T-helper 2 cell treated with Interferon-gamma antibody and Interleukin-4, amounts not matched to agents 5 μg/mL and 100 μg/mL, for 36 hours (primary cell): ENCODE data around the gene SLC41A3.
"Not testable (repeated sequence)": the region's sequence is repeated elsewhere in the genome, so short reads cannot be mapped to it uniquely, and the experiment has no call there.

Experiments
- DNase-seq: peaks from one replicate; pipeline ENCODE4 v3.0.0; 2021; ENCODE audit warnings: low spot score
- H3K27ac Mint-ChIP-seq: one replicate; pipeline ENCODE4 v1.8.0; 2021; ENCODE audit warnings: mild to moderate bottlenecking, mixed read lengths
- H3K27me3 Mint-ChIP-seq: one replicate; pipeline ENCODE4 v1.8.0; 2021; ENCODE audit warnings: low read depth, mixed read lengths
- H3K36me3 Mint-ChIP-seq: one replicate; pipeline ENCODE4 v1.8.0; 2021; ENCODE audit warnings: low read depth, mixed read lengths
- H3K4me1 Mint-ChIP-seq: one replicate; pipeline ENCODE4 v1.8.0; 2021; ENCODE audit warnings: low read depth, mixed read lengths
- H3K4me3 Mint-ChIP-seq: one replicate; pipeline ENCODE4 v1.8.0; 2022; ENCODE audit warnings: mild to moderate bottlenecking, moderate library complexity, mixed read lengths
- H3K9me3 Mint-ChIP-seq: one replicate; pipeline ENCODE4 v1.8.0; 2021; ENCODE audit warnings: mixed read lengths

The SLC41A3 gene

DNA sequence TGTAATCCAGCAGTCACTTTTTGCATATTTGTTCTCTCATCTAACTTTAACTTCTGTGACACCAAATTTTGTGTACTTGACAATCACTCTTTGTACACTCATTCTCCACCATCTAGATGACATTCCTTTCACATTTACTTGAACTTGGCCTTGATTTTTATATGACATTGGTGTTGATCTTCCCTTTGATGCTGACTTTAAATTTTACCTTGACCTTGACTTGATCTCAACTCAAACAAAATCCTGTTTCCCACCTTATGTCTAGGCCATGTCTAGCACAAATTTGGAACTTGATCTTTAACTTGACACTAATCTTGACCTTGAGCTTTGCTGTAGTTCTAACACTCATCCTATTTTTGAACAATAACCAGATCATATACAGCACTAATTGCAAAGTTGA, 81.7 kb downstream of the SLC41A3 start:
- DNase-seq, result no peak
- H3K4me1 Mint-ChIP-seq, result no peaks in the 10 kb centered on the region
- H3K9me3 Mint-ChIP-seq, result peaks cover 24% of the 10 kb centered on the region
- peaks cover 22% of the 10 kb centered on the region for H3K27me3 Mint-ChIP-seq
- H3K36me3 Mint-ChIP-seq, result no peaks in the 10 kb centered on the region
- no peak overlapping the region for H3K27ac Mint-ChIP-seq
- H3K4me3 Mint-ChIP-seq, result no peak overlapping the region

DNA sequence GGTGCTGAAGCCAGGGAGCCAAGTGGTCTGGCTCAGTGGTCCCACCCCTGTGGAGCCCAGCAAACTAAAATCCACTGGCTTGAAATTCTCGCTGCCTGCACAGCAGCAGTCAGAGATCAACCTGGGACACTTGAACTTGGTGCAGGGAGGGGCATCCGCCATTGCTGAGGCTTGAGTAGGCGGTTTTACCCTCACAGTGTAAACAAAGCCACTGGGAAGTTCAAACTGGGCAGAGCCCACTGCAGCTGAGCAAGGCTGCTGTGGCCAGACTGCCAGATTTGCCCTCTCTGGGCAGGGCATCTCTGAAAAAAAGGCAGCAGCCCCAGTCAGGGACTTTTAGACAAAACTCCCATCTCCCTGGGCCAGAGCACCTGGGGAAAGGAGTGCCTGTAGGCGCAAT, 87.2 kb downstream of the SLC41A3 start:
- Mint-ChIP-seq H3K27me3 (peaks cover 37% of the 10 kb centered on the region), H3K9me3 (peaks cover 24% of the 10 kb centered on the region)
- H3K4me3 Mint-ChIP-seq, H3K4me1 Mint-ChIP-seq, DNase-seq, H3K36me3 Mint-ChIP-seq, H3K27ac Mint-ChIP-seq: not testable (repeated sequence)

DNA sequence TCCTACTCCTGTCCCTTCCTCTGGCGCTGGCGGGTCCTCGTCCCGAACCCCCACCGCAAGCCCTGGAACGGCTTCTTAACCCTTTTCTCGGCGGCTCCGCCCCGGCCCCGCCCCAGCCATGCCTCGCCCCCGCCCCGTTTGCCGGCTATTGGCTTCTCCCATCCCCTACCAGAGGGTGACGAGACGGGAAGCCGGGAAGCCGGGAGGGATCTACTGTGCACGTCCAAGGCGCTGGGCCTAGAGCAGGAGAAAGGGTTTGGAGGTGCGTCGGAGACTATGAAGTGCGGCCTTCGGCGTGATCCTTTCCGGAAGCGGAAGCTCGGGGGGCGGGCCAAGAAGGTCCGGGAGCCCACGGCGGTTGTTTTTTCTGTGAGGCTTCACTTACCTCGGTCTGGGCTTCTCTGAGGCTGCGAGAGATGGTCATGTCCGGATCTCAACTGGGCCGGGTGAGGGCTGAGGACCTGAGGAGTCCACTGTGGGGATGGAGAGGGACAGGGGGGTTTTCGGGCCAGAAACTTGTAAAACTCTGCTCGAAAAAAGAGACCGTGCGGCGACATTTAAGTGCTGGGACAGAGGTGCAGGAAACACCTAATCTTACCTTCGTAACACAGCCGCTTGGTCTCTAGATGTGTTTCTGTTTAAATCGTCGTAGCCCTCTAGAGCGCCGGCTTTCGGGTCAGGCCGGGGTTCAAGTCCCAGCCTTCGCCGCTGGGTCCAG, 93.5 kb downstream of the SLC41A3 start:
- Mint-ChIP-seq H3K27ac (peak overlapping the region; percentile 98), H3K36me3 (no peaks in the 10 kb centered on the region), H3K4me3 (peak overlapping the region; percentile 99), H3K27me3 (peaks cover 13% of the 10 kb centered on the region), H3K4me1 (peaks cover 5% of the 10 kb centered on the region), H3K9me3 (no peaks in the 10 kb centered on the region)
- DNase-seq, result peak; percentile 68

DNA sequence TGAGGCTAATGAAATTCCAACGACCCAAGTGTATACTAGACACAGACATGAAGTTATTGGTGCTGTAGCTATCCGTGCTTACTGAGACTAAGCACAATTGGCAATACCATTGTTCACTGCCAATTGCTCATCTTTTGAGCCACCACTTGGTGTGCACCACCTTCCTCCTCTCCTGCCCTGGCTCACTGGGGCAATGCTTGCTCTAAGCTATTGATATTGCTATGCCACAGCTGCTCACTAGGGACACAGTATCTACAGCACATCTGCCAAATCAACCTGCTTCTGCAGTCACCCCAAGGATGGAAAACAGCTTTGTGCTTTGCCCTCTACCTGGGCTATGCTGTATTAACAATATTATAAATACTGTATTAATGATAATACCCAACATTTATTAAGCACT, 99.0 kb downstream of the SLC41A3 start:
- not testable (repeated sequence) for H3K27me3 Mint-ChIP-seq, H3K4me3 Mint-ChIP-seq, H3K4me1 Mint-ChIP-seq, H3K9me3 Mint-ChIP-seq, H3K27ac Mint-ChIP-seq, DNase-seq, H3K36me3 Mint-ChIP-seq

DNA sequence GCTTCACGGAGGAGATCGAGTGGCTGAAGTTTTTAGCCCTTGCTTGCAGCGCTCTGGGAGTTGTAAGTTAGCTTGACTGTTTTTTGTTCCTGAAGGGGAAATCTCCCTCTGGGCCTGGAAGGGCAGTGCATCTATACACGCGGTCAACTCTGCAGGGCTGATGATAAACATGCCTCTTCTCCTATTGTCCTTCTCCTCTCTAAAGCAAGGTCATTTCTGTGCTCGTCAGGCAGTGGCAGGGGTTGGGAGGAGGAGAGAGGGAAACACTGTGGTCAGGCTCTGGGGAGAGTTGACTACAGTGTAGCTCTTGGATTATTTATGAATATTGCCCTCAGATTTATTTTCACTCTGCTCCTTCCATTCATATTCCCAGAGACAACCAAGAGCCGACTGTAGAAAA, 106.8 kb downstream of the SLC41A3 start:
- not testable (repeated sequence) for H3K36me3 Mint-ChIP-seq, H3K27me3 Mint-ChIP-seq, DNase-seq, H3K9me3 Mint-ChIP-seq, H3K4me3 Mint-ChIP-seq, H3K27ac Mint-ChIP-seq, H3K4me1 Mint-ChIP-seq

DNA sequence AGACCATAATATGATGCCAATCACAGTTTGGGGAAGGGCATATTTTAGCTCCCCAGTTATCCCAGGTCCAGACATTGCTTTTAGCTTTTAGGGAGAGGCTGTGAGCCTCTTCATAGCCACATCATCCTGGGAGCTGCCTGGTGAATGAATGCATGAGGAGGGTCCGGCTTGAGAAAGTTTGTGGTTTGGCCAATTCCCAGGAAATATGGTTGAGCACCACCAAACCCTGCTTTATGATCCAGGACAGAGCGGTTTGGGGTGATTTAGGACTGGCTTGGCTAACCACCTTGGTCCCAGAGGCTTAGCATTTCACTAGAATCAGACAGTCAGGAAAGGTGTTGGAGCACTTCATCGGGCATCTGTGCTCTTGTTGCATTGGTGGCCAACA, 107.9 kb downstream of the SLC41A3 start:
- not testable (repeated sequence) for H3K36me3 Mint-ChIP-seq, DNase-seq, H3K9me3 Mint-ChIP-seq, H3K4me3 Mint-ChIP-seq, H3K4me1 Mint-ChIP-seq, H3K27ac Mint-ChIP-seq
- H3K27me3 Mint-ChIP-seq, result peaks cover 12% of the 10 kb centered on the region

DNA sequence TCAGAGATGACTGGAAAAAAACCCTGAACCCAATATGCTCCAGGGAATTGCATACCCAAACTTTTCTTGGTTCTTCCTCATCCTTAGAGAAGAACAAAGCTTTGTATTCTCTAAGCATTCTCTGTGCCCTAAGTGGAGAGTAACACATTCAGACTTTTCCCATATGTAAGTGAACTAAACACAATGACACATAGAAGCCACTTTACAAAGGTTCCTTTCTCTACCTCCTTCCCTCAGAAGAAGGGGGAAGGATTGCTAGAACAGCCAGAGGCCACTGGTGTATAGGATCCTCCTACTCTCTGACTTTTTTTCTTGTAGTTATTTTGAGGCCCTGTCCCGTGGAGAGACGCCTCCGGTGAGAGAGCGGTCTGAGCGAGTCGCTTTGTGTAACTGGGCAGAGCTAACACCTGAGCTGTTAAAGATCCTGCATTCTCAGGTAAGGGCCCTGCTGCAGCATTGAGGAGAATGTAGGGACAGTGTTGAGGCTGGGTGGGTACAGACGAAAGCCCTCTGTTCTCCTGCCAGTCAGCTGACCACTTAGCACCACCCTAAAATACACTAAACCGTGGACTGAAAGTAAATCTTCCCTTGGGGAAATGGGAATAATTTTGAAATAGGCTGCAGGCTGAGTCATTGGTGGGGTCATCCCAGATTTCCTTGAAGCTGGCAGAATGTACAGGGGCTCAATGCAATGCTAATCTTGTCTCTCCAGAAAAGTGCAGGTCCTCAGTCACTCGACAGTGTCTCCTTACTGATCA, 108.5 kb downstream of the SLC41A3 start:
- not testable (repeated sequence) for H3K36me3 Mint-ChIP-seq, H3K4me1 Mint-ChIP-seq, H3K9me3 Mint-ChIP-seq, H3K27ac Mint-ChIP-seq, DNase-seq, H3K4me3 Mint-ChIP-seq
- peaks cover 18% of the 10 kb centered on the region for H3K27me3 Mint-ChIP-seq

DNA sequence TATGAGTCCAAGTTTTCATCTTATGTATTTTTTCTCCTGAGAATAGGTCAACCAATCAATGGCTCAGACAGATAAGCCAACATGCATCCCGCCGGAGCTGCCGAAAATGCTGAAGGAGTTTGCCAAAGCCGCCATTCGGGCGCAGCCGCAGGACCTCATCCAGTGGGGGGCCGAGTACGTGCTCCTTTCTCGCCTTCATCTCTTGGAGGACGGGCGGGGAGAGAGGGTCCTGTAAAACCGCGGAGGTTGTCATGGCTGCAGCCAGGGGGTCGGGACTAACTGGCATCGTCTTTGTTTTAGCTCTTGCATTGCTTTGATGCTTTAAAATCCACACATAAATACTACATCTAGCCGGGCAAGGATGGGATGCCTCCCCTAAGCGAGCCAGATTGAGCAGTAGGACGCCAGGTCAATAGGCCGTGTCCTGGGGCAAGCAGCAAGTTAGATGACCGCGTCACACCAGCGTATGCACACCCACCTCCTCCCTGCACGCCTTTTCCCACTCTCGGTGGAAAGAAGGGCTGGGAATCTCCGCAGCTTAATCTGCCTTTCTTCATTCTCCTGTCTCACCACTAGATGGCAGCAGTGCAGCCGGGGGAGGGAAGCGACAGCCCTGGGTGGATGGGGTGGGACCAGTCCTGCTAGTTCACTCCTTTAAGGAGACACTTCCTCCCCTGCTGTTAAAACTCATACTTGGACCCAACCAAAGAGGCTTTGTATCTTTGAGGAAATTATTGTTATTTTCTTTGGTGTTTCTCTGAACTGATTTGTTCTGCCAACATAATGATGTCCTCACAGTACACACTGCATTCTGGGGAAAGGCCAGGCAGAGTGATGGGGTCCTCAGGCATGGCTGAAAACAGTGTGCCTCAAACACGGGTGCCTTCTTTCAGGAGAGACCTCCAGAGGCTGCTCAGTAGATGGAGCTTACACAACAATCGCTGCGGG, 111.7 kb downstream of the SLC41A3 start:
- peaks cover 29% of the 10 kb centered on the region for H3K27me3 Mint-ChIP-seq
- peak overlapping the region; percentile 56 for H3K4me3 Mint-ChIP-seq
- not testable (repeated sequence) for H3K36me3 Mint-ChIP-seq, H3K9me3 Mint-ChIP-seq, H3K4me1 Mint-ChIP-seq, H3K27ac Mint-ChIP-seq
- peak; percentile 23 for DNase-seq

DNA sequence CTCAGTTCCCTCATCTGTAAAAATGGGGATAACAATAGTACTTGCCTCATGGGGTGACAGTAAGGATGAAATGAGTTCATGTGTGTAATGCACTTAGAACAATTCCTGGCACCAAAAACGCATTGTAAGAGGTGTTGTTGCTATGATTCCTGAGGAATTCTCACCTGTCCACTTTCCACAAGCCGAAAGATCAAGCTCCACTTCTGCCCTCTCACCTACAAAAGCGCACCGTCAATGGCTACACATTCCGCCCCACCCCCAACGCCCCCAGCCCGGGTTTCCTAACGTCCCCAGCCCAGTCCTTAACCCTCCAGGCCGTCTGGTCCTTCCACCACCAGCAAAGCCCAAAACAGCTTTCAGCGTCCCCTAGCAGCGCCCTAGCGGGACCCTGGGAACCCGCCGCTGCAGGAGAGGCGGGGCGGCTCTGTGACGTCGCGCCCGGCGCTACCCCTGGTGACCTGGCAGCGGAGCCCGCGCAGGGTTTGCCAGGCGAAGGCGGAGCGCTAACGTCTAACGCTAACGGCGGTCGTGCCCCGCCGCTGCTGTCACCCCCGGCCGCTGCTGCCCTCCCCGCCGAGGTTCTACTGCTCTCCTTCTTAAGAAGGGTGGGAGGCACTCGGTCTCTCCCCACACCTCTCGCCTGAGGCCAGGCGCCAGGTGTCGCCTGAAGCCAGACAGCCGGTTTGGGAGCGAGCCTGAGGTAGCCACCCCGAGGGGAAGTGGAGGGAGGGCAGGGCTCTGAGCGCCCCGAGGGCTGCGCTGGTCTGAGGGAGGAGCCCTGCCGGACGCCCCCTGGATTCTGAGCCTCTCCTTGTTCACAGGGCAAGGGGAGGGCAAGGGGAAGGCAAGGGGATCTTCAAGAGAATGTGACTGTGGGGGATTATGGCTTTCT, 115.0 kb downstream of the SLC41A3 start, which contains the start of gene ROPN1B:
ROPN1B (plus strand) TSS at position 478 of the 892 bp plus-strand sequence. CDS start 2,877 bp downstream, outside the sequence.
- DNase-seq, H3K9me3 Mint-ChIP-seq, H3K4me1 Mint-ChIP-seq, H3K27ac Mint-ChIP-seq, H3K36me3 Mint-ChIP-seq: not testable (repeated sequence)
- Mint-ChIP-seq H3K27me3 (peaks cover 29% of the 10 kb centered on the region), H3K4me3 (peak within 1 kb of the TSS; percentile 62)

DNA sequence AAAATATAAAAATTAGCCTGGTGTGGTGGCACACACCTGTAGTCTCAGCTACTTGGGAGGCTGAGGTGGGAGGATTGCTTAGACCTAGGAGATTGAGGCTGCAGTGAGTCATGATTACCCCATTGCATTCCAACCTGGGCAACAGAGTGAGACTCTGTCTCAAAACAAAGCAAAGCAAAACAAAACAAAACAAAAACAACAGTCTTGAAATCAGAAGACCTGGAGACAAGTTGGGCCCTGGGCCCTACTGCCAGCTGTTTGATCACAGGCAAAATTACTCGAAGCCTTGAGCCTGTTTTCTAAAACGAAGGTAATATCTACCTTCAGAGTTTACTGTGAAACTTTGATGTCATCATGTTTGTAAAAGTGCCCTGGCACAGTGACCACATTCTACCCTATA, 115.8 kb downstream of the SLC41A3 start:
- peaks cover 29% of the 10 kb centered on the region for H3K27me3 Mint-ChIP-seq
- not testable (repeated sequence) for DNase-seq, H3K4me3 Mint-ChIP-seq, H3K4me1 Mint-ChIP-seq, H3K27ac Mint-ChIP-seq, H3K36me3 Mint-ChIP-seq, H3K9me3 Mint-ChIP-seq

DNA sequence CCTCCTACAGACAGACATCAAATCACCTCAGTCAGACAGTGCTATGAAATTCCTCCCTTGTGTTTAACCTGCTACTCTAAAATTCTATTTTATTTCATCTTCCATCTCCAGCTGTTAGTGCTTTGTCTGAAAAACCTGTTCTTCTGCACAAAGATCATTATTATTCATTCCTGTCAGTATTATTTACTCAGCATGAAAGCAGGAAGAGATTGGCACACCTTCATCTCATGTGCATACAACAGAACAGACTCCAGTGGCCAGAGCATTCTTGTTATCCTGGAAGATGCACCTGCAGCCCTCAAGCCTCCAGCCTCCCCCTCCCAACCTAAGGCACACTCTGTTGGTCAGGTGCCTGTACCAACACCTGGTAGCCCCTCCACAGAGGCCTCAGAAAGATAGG, 116.8 kb downstream of the SLC41A3 start:
- peaks cover 3% of the 10 kb centered on the region for H3K4me1 Mint-ChIP-seq

DNA sequence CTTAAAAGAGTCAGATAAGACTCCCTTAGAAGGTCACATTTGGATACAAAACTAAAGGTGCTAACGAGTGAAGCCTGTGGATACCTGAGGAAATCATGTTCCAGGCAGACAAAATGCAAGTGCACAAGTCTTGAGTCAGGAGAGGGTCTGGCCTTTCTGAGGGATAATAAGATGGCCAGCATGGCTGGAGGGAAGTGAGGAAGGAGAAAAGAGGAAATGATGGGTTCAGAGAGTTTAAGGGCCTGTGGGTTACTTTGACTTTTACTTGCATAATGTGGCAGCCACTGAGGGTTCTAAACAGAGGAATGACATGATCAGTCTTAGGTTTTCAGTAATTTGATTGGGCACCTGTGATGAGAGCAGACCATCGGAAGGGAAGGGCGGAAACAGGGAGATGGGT, 118.4 kb downstream of the SLC41A3 start:
- peaks cover 12% of the 10 kb centered on the region for H3K27me3 Mint-ChIP-seq
- peaks cover 2% of the 10 kb centered on the region for H3K4me1 Mint-ChIP-seq
- no peak overlapping the region for H3K27ac Mint-ChIP-seq
- no peaks in the 10 kb centered on the region for H3K9me3 Mint-ChIP-seq
- H3K4me3 Mint-ChIP-seq, result no peak overlapping the region
- no peaks in the 10 kb centered on the region for H3K36me3 Mint-ChIP-seq
- DNase-seq, result no peak

More for the DNA sequence above, 116.8 kb downstream of the SLC41A3 start:
- Mint-ChIP-seq H3K36me3 (no peaks in the 10 kb centered on the region), H3K9me3 (no peaks in the 10 kb centered on the region), H3K27ac (no peak overlapping the region), H3K4me3 (no peak overlapping the region), H3K27me3 (peaks cover 26% of the 10 kb centered on the region)
- DNase-seq, result no peak

DNA sequence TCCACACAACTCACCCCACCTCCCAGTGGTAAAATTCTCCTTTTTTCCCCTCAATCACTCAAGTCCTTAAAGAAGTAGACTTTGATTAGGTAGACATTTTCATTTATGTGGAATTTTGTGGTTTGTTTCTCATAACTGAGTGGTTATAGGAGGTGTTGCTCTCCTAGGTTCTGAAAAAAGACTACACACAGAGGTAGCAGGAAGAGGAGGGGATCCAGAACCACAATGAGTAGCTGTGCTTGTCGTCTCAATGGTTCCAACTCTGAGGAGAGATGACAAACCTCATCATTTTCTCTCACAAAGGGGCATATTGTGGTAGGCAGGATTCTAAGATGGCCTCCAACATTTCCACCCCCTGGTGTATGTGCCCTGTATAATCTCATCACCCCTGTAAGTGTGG, 120.1 kb downstream of the SLC41A3 start:
- H3K27ac Mint-ChIP-seq, H3K9me3 Mint-ChIP-seq, H3K4me1 Mint-ChIP-seq, H3K27me3 Mint-ChIP-seq, H3K4me3 Mint-ChIP-seq, DNase-seq, H3K36me3 Mint-ChIP-seq: not testable (repeated sequence)
